ENCODE data around the gene WFS1. TPM values are rescaled to one million over a fixed set of nuclear protein-coding genes. Genes with fewer than 3 reads are reported as not detected.

The WFS1 gene
- total and polyA plus RNA-seq, 2 of the 13 experiments (the other 11 are each of a cell fraction or from before 2014, with no cell fraction given): 39.1 to 42.2 TPM

GRCh38 chr4:6269616-6270511 lies at the start of gene WFS1 (continued):
- TF ChIP-seq MEIS1 (CRISPR knock-in tag; IDR thresholded peaks at IDR 0.05; ENCODE audit: borderline replicate concordance) (no peak), ZNF317 (CRISPR knock-in tag; IDR thresholded peaks at IDR 0.05) (peak; percentile 27; the same call in 1 of the 2 replicates), CHD2 (IDR thresholded peaks at IDR 0.05; ENCODE audit: low read depth, low read length) (no peak), ZNF605 (CRISPR knock-in tag; IDR thresholded peaks at IDR 0.05) (0 out of 2 replicates have a peak, but pooled peaks have one; percentile 1), ZFP62 (CRISPR knock-in tag; IDR thresholded peaks at IDR 0.05) (no peak), HNRNPK (IDR thresholded peaks at IDR 0.05; ENCODE audit: low read depth, low read length, poor library complexity, severe bottlenecking) (peak; percentile 60), HNRNPLL (IDR thresholded peaks at IDR 0.05; ENCODE audit: low read depth, low read length, poor library complexity, severe bottlenecking) (peak; percentile 59), SSRP1 (CRISPR knock-in tag; IDR thresholded peaks at IDR 0.05) (no peak), ZNF34 (CRISPR knock-in tag; IDR thresholded peaks at IDR 0.05; ENCODE audit: borderline replicate concordance) (no peak), ZNF292 (CRISPR knock-in tag; IDR thresholded peaks at IDR 0.05; ENCODE audit: borderline replicate concordance, low read depth) (no peak), ZNF777 (CRISPR knock-in tag; IDR thresholded peaks at IDR 0.05) (no peak), NCOA5 (CRISPR knock-in tag; IDR thresholded peaks at IDR 0.05) (no peak), ZFP36L2 (CRISPR knock-in tag; IDR thresholded peaks at IDR 0.05) (no peak), CREB1 (IDR thresholded peaks at IDR 0.05) (peak; percentile 53), CREB1 (CRISPR knock-in tag; IDR thresholded peaks at IDR 0.05) (no peak), NCOA1 (CRISPR knock-in tag; IDR thresholded peaks at IDR 0.05) (0 out of 2 replicates have a peak, but pooled peaks have one; percentile 42), PRMT3 (CRISPR knock-in tag; IDR thresholded peaks at IDR 0.05; ENCODE audit: borderline replicate concordance, low read depth) (no peak), SRSF4 (IDR thresholded peaks at IDR 0.05; ENCODE audit: low read depth, low read length, poor library complexity, severe bottlenecking) (no peak), ZIK1 (CRISPR knock-in tag; IDR thresholded peaks at IDR 0.05; ENCODE audit: borderline replicate concordance, low read depth) (no peak), ZNF367 (CRISPR knock-in tag; IDR thresholded peaks at IDR 0.05; ENCODE audit: borderline replicate concordance) (no peak), PRDM10 (CRISPR knock-in tag; IDR thresholded peaks at IDR 0.05; ENCODE audit: low read depth) (no peak)
- TF ChIP-seq, protein P1, sequence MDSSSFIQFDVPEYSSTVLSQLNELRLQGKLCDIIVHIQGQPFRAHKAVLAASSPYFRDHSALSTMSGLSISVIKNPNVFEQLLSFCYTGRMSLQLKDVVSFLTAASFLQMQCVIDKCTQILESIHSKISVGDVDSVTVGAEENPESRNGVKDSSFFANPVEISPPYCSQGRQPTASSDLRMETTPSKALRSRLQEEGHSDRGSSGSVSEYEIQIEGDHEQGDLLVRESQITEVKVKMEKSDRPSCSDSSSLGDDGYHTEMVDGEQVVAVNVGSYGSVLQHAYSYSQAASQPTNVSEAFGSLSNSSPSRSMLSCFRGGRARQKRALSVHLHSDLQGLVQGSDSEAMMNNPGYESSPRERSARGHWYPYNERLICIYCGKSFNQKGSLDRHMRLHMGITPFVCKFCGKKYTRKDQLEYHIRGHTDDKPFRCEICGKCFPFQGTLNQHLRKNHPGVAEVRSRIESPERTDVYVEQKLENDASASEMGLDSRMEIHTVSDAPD (CRISPR knock-in tag; IDR thresholded peaks at IDR 0.05): no peak
- TF ChIP-seq, protein P2, sequence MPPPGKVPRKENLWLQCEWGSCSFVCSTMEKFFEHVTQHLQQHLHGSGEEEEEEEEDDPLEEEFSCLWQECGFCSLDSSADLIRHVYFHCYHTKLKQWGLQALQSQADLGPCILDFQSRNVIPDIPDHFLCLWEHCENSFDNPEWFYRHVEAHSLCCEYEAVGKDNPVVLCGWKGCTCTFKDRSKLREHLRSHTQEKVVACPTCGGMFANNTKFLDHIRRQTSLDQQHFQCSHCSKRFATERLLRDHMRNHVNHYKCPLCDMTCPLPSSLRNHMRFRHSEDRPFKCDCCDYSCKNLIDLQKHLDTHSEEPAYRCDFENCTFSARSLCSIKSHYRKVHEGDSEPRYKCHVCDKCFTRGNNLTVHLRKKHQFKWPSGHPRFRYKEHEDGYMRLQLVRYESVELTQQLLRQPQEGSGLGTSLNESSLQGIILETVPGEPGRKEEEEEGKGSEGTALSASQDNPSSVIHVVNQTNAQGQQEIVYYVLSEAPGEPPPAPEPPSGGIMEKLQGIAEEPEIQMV (CRISPR knock-in tag; IDR thresholded peaks at IDR 0.05; ENCODE audit: low read depth): 0 out of 2 replicates have a peak, but pooled peaks have one; percentile 29
